ENCODE data around the gene SIPA1L3.
"Not testable (repeated sequence)": the region's sequence is repeated elsewhere in the genome, so short reads cannot be mapped to it uniquely, and the experiment has no call there.

The SIPA1L3 gene, protein sequence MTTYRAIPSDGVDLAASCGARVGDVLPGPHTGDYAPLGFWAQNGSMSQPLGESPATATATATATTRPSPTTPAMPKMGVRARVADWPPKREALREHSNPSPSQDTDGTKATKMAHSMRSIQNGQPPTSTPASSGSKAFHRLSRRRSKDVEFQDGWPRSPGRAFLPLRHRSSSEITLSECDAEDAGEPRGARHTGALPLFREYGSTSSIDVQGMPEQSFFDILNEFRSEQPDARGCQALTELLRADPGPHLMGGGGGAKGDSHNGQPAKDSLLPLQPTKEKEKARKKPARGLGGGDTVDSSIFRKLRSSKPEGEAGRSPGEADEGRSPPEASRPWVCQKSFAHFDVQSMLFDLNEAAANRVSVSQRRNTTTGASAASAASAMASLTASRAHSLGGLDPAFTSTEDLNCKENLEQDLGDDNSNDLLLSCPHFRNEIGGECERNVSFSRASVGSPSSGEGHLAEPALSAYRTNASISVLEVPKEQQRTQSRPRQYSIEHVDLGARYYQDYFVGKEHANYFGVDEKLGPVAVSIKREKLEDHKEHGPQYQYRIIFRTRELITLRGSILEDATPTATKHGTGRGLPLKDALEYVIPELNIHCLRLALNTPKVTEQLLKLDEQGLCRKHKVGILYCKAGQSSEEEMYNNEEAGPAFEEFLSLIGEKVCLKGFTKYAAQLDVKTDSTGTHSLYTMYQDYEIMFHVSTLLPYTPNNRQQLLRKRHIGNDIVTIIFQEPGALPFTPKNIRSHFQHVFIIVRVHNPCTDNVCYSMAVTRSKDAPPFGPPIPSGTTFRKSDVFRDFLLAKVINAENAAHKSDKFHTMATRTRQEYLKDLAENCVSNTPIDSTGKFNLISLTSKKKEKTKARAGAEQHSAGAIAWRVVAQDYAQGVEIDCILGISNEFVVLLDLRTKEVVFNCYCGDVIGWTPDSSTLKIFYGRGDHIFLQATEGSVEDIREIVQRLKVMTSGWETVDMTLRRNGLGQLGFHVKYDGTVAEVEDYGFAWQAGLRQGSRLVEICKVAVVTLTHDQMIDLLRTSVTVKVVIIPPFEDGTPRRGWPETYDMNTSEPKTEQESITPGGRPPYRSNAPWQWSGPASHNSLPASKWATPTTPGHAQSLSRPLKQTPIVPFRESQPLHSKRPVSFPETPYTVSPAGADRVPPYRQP (N-terminal part only)

DNA sequence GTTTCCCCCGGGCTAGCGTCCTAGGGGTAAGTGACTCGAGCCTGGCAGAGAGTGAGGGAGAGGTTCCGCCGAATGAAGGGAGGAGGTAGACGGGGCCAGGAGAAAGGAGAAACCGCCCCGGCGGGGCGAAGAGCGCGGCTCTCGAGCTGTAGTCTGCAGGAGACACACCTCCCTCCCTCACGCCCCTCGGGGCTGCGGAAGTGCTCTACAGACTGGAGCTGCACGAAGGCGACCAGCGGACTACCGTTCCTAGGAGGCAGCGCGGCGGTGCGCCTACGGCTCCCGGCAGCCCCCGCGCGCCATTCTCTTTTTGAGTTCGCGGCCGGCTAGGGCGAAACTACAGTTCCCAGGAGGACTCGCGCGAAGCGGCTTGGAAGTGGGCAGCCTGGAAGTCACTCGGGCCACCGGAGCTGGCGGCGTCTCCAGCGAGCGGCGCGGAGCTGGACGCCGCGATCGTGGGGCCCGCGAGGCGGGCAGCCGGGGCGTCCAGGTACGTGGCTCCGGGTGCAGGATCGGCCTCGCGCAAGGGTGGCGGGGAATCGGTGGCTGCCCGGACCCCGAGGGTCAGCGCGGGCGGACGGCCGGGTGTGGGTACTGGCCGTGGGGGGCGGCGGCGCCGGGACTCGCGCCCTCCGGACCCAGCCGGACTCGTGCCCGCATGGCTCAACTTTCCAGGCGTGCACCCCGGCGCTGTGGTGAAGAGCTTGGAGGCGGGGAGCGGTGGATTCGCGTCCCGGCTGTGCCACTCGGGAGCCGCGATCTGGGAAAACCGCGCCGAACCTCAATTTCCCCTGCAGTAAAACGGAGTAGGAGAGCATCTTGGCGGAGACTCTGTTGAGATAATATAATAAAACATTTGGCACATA is at the start of gene SIPA1L3:
Gene SIPA1L3, plus strand, starts transcription at position 340 of the 866 bp plus-strand sequence. CDS start 174,358 bp downstream, outside the sequence.
- DNase-seq: peak; percentile 96

DNA sequence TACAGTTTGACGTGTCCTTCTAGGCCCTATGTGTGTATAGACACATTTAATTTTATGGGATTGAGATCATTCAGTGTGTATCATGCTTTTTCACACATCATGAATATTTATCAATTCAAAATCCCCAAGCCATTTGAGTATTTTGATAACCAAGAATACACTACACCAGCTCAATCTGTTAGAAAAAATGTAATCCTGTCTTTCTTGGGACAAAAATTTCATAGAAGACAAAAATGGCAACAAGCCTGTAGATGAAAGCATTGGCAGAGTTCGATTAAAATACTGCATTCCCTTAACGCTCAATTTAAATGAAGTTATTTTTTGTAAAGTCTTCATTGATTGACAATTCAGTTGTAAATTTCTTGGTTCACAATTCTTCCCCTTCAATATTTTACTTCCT is 42.5 kb upstream of the SIPA1L3 start:
- DNase-seq: no peak

DNA sequence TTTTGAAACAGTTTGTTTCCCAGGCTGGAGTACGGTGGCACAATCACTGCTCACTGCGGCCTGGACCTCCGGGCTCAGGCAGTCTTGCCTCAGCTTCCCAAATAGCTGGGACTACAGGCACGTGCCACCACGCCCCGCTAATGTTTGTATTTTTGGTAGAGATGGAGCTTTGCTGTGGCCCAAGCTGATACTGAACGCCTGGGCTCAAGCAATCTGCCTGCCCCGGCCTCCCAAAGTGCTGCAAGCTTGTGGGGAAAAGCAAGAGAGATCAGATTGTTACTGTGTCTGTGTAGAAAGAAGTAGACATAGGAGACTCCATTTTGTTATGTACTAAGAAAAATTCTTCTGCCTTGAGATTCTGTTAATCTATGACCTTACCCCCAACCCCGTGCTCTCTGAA is 41.1 kb upstream of the SIPA1L3 start:
- not testable (repeated sequence) for DNase-seq

GRCh38 chr19:37867831-37868230 is 39.2 kb upstream of the SIPA1L3 start:
- DNase-seq: no peak

GRCh38 chr19:37869766-37870340 is 37.2 kb upstream of the SIPA1L3 start:
- DNase-seq: no peak

DNA sequence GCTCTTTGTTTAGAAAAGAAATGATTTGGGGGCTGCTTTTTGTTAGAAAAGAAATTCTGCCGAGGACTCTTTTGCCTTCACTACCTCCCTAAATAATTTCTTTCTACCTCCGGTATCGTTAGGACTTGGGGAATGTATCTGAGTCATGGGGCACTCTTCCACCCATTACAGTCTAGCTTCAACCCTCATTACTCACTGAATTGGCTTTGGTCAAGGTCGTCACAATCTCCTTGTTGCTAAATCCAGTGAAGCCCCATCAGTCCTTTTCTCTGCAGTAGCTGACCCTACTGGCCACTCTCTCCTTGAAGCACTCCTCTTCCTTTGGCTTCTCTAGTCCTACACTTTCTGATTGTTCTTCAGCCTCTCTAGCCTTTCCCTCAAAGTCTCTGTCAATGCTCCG is 34.6 kb upstream of the SIPA1L3 start:
- DNase-seq: no peak

GRCh38 chr19:37874784-37875183 is 32.2 kb upstream of the SIPA1L3 start:
- DNase-seq: no peak

GRCh38 chr19:37876032-37876431 is 31.0 kb upstream of the SIPA1L3 start:
- no peak for DNase-seq

DNA sequence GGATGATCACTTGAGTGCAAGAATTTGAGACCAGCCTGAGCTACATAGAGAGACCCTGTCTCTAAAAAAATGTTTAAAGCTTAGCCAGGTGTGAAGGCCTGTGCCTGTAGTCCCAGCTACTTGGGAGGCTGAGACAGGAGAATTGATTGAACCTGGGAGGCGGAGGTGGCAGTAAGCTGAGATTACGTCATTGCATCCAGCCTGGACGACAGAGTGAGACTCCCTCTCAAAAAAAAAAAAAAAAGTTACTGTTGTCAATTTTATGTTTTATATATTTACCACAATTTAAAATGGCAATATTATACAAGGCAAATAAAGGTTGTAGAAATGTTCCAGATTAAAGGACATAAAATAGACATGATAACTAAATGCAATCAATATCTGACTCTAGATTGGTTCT is 29.9 kb upstream of the SIPA1L3 start:
- DNase-seq: no peak

DNA sequence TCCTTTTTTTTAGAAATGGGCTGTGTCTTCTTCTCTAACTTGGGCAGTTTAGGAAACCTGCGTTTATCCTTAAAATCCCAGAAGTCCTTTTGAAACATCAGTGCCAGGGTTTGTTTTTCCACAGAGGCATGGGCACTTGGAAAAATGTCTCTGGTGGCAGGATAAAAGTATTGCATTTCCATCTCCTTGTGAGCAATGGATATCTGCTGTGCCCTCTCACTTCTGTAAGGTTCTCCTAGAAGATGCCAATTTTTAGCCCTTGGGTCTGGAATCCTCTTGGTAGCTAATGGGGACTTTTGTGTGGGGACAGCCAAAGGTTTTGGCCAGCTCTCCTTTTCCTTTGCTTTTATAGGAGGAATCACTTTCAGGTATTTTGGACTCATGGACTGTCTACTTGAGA is 21.6 kb upstream of the SIPA1L3 start:
- DNase-seq: no peak

DNA sequence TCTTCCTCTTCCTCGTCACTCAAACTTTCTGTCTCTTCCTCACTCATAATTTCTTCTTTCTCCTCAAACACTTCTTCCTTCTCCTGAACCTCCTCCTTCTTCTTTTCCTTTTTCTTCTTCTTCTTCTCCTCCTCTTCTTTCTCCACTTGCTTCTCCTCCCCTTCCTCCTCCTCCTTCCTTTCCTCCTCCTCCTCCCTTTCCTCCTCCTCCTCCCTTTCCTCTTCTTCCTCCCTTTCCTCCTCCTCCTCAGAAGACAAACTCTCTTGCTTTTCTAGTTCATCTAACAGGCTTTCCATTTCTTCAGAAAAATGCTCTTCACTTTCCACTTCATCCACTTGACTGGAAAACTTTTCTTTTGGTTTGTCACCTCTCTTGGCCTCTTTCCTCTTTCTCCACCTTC is 20.4 kb upstream of the SIPA1L3 start:
- no peak for DNase-seq

- no peak for DNase-seq
Observed at GRCh38 chr19:37893845-37894575, 13.0 kb upstream of the SIPA1L3 start.

- DNase-seq: no peak
Observed at GRCh38 chr19:37896180-37896579, 10.8 kb upstream of the SIPA1L3 start.

GRCh38 chr19:37899453-37899852 is 7.6 kb upstream of the SIPA1L3 start:
- no peak for DNase-seq

DNA sequence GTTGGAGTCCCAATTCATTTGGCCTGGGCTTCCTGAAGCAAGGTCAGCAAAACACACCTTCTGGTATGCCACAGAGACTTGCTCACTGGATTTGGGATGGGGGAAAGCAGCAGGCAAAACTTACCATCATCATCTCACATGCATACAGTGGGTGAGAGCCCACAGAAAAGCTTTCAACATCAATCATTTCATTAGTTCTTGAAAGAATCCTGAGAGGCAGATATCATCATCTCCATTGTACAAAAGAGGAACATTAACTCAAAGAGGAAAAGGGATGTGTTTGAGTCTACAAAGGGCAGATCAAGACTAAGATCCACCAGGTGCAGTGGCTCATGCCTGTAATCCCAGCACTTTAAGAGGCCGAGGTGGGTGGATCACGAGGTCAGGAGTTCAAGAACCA is 7.0 kb upstream of the SIPA1L3 start:
- no peak for DNase-seq

GRCh38 chr19:37902668-37903067 is 4.3 kb upstream of the SIPA1L3 start:
- DNase-seq: peak; percentile 79

GRCh38 chr19:37903096-37903495 is 3.9 kb upstream of the SIPA1L3 start:
- DNase-seq: no peak

- DNase-seq: no peak
Observed at GRCh38 chr19:37905946-37906868, 801 bp upstream of the SIPA1L3 start, which contains the start of gene WDR87. Gene WDR87, minus strand, starts transcription at chr19:37906594. Its CDS starts 8,355 bp downstream, at chr19:37898239.

GRCh38 chr19:37907735-37908455 is 887 bp downstream of the SIPA1L3 start:
- no peak for DNase-seq

Data from right forelimb (tissue), 1 donor.